LHCN-M2 (cell line): ENCODE measurements around the gene ATG4B. TPM values are rescaled to one million over a fixed set of nuclear protein-coding genes. Genes with fewer than 3 reads are reported as not detected.

Source experiments
- DNase-seq: peaks from one replicate; pipeline ENCODE4 v3.0.0-alpha.2; 2012; ENCODE audit warnings: low read depth
- total RNA-seq: library from RNA; depleted of rRNA; stranded (reverse); fragments of >200 nt; gene quantifications from 2 replicates; pipeline ENCODE4 v1.2.3, GENCODE V29; 2014; rRNA removed

ATG4B gene
- total RNA-seq, 1 experiment from 2014 or later = 68.9 TPM

DNA sequence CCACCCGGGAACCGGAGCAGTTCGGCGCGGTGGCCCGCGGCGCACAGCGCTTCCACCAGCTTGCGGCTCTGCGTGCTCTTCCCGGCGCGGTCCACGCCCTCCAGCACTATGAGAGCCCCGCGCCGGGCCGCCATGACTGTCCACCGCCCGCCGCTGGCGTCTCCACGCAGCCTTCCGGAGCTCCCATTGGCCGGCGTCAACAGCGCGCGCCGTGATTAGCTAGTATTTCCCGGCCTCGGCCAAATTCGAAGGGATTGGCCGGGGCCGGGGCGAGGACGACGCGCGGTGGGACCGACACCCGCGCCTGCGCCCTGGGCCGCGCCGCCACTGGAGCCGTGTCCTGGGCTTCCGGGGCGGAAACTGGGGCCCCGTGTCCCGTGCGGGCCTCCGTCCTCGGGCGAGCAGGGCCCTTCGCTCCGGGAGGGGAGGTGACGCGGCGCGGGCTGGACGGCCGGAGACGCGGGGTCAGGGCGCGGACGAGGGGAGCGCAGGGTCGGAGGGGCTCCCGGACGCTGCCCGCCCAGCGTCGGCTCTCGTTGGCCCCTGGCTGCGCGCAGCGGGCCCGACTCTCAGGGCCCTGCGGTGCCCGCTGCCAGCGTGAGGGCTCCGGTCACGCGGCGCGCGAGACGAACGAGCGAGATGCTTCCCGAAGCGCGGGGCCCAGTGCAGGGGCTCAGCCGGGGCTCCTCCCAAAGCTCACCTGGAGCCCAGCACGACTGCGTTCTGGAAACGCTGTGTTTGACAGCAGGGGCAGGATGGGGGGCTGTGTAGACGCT is 49.3 kb downstream of the ATG4B start, which contains the start of gene DTYMK:
Gene DTYMK, minus strand, starts transcription at position 166 of the 776 bp plus-strand sequence. Its CDS starts 32 bp downstream, at position 134.
- peak; percentile 95 for DNase-seq

DNA sequence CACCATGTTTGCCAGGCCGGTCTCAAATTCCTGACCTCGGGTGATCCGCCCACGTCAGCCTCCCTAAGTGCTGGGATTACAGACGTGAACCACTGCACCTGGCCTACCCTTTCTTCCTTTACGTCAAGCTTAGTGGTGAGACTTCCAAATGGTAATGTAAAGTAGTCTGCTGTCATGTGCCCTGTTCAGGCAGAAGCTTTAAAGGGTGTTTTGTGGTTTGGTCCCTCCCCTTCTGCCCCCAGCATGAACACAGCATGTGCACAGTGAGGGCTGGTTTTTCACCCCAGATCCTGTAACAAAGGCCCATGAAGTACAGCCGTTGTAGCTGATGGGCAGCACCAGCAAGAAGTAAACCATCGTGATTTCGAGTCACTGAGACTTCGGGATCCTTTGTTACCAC is 51.8 kb downstream of the ATG4B start:
- no peak for DNase-seq

DNA sequence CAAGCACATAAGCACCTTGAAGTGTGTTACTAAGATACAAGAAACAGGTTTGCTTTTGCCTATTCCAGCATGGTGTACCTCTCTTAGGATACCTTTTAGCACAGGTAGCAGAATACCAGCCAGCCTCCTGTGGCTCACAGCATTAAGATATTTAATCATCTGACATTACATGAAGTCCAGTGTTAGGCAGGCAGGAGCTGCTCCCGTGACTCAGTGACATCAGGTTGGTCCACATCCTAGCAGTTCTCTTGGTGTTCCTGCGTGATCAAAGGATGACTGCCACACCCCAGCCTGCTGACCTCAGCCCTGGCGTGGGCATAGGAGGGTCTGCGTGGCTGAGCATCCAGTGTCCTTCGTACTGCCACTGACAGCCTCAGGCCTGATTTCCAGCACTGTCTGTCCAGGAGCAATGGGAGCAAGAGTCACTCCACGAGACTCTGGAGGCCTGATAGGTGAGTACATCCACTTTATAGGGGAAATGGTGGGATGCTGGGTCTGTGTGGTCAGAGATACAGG is 52.8 kb downstream of the ATG4B start:
- DNase-seq = no peak

DNA sequence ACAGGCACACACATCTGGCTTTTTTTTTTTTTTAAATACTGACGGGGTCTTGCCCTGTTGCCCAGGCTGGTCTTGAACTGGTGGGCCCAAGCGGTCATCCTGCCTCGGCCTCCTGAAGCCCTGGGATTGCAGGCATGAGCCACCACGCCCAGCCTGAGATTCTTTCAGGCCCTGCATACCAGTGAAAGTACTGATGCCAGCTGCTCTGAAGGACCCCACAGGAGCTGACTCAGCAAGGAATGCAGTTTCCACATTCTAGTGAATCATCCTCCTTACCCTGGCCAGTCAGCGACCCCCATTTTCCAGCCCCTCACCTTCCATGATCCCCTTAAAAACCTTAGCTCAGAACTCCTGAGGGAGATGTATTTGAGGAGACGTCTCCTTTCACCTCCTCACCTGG is 55.0 kb downstream of the ATG4B start:
- peak; percentile 81 for DNase-seq

DNA sequence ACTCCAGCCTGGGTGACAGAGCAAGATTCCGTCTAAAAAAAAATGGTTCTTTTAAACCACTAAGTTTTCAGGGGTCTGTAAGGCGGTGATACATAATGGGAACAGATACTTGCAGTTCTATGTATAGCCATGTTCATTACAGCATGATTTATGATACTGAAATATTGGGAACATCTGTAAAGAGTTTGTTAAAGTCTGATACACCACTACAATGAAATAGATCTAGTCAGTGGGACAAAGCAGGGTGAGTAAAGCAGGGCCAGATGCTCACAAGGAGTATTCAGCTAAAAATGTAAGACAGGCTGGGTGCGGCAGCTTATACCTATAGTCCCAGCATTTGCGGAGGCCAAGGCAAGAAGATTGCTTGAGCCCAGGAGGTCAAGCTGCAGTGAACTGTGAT is 58.2 kb downstream of the ATG4B start:
- no peak for DNase-seq

DNA sequence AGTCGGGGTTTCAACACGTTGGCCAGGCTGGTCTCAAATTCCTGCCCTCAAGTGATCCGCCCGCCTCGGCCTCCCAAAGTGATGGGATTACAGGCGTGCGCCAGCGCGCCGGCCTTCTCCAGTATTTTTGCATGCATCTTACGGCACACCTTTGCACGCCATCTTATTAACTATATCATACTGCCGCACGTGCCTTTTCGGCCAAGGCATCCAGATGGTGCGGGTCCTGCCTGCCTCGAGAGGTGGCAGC is 63.6 kb downstream of the ATG4B start:
- no peak for DNase-seq

DNA sequence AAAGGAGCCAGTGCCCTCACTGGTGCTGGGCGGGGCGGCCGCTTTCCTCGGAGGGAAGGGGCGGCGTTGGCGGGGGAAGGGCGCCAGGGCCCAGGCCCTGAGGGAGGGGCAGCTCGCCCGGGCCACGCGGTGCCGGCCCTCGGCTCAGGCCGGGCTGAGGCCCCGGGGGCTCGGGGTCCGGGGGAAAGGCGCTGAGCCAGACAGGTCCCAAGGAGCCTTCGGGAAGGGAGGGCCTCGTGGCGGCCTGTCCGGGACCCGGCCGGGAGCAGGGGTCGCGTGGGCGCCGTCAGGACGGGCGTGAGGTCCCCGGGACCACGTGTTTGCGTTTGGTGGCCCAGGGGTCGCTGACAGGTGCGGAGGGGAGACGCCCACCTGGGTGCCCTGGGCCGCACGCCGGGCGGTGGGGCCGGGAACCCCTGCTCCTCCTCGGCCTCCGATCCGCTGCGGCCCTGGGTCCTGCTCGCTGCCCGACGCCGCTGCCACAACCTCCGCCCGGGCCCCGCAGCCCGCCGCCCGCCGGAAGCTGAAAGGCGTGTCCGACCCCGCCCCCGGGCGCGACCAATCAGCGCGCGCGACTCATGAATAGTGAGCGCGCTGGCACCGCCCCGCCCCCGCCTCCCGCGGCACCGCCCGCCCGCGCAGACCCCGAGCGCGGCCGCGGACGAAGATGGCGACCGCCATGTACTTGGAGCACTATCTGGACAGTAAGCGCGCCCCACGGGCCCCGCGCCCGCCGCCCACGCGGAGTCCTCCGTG is 64.1 kb downstream of the ATG4B start, which contains the start of gene ING5:
Gene ING5, plus strand, starts transcription at position 641 of the 756 bp plus-strand sequence. Its CDS starts 27 bp downstream, at position 668.
- peak; percentile 90 for DNase-seq

DNA sequence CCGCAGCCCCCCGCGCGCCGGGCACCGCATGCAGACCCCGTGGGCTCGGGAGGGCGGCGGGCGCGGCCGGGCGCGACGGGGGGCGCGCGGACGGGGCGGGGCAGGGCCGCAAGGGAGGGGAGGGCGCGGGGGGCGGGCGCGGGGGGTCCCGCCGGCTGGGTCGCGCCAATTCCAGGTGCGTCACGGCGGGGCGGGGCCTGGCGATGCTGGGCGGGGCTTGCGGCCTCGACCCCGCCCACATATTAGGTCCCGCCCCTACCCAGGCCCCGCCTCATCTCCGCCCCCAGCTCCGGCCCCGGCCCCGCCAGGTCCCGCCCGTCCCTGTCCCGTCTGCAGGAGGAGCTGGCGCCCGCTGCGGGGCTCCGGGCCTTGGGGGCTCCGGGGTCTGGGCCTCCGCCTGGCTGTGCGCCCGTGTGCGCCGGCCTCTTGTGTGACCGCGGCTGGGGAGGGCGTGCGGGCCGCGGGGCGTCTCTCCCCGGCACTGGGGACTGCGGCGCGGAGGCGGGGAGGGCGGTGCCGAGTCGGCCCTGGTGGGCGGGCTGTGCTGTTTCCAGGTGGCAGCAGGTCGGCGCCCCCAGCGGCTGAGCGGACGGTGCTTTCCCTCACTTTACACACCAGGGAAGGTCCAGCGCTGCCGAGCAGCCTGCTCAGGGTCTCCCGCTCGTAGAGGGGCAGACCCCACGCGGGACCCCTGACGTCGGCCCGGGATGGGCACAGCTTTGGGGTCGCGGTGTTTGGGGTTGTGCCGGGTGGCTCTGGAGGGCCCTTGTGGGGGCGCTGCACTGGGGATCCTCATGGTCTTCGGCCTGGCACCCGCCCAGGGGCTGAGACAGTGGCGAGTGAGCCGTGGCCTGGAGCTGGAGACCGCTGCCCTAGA is 64.9 kb downstream of the ATG4B start:
- peak; percentile 64 for DNase-seq

DNA sequence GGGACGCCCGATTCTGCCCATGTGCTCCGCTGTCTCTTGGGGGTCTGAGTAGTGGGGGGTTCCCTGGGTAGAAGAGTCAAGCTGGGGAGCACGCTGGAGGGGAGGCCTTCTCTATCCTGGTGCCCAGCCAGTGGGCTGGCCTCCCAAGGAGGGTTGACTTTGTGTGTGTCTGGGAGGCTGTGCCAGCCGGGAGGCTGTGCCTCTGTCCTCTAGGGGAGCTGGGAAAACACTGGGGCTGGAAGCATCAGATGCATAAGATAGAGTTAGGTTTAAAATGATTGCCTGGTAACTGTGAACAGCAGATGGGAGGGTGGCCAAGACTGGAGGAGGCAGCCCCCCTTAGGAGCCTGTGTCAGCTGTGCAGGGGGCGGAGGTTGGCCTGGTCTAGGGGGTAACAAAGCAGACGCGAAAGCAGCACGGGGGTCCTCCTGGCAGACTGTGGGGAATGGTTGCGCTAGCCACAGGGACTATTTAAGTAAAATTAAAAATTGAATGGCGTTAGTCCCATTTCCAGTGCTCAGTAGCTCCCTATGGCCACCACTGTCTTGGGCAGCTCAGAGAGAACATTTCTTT is 65.6 kb downstream of the ATG4B start:
- DNase-seq = peak; percentile 22

DNA sequence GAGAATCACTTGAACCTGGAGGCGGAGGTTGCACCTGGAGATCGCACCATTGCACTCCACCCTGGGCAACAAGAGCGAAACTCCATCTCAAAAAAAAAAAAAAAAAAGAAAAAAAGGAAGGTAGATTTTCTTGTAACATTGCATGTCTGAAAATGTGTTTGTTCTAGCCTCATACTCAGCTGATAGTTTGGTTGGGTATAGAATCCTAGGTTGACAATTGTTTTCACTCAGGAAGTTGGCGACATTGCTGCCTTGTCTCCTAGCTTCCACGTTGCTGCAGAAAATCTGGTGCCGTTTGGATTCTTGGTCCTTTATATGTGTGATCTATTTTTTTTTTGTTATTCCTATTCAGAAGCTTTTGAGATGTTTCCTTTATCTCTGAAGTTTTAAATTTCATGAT is 69.0 kb downstream of the ATG4B start:
- peak; percentile 17 for DNase-seq

DNA sequence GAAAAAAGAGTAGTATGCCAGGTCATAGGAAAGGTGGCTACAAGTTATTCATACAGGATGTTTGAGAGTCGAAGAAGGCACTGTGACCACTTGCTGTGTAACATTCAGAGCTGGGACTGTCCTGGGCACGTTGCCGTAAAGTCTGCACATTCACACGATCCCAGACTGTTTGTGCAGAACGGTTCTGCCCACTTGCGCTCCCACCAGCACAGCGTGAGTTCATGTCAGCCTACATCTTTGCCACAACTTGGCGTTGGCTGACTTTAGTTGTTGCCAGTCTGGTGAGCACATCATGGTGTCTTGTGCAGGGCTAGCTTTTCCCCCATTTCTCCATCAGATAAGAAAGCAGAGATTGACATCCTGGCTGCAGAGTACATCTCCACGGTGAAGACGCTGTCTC is 71.4 kb downstream of the ATG4B start:
- DNase-seq = no peak

DNA sequence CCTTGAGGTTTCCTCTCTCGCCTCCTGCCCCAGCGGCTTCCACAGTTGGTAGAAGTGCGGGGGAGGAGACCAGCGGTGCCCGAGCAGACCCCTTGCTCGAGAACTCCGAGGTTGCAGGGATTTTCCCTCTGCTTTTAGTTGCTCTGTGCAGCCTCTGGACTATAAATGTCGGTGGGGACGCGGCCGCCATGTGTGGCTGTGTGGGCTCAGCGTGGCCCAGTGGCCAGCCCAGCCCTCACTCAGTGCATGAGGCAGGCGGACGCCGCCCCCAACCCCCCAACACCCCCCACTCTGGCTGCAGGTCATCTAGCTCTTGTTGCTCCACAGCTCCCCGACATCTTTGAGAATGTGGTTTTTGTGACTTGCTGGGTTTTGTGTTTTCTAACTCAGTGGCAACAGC is 81.6 kb downstream of the ATG4B start:
- no peak for DNase-seq

DNA sequence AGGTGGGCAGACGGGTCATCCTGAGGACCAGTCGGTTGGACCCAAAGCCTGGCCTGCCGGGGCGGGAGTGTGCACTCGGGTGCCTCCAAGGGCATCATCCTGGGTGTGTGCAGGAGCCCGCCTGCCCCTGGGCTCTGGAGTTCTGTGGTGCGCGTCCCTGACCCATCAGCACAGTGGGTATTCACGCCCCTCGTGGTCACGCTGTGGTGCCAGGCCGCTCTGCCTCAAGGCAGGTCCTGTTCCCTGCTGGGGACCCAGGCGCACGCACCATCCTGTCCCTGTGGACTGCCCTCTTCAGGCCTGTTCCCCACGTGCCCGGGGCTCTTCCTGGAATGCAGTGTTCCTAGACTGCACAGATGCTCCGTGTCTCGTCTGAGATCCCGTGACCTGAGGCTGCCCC is 82.6 kb downstream of the ATG4B start:
- no peak for DNase-seq

DNA sequence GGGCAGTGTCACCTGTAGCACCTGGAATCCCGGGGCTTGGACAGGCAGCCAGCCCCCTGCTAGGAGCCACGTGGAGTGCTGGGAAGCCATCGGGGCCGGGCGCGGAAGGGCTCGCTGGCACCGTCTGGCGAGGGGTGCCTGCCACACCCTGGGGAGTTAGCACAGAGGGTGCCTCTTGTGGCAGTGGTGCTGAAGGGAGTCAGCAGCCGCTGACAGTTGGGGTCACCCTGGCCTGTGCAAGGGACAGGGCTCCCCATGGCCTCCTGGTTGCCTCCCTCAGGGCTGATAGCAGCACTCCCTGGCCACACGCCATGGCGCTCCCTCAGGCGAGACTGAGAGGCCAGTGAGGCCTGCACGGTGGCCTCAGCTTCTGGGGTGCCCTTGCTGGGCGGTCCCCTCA is 83.1 kb downstream of the ATG4B start:
- no peak for DNase-seq

DNA sequence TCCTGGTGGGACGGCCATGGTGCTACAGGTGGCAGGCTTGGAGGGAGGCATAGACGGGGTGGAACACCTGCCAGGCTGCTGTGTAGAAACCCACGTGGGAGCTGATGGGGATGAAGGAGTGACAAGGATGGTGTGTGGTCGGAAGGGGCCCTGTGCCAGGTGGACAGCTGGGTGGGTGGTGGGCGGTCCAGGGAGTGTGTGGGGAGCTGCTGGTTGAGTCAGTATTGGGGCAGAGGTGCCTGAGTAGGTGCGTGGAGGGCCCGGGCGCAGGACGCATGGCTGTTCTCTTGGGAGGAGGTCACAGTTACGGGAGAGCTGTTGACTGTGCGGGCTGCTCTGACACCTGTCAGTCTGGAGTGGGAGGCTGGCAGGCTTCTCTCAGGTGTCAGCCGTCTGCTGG is 84.4 kb downstream of the ATG4B start:
- no peak for DNase-seq

DNA sequence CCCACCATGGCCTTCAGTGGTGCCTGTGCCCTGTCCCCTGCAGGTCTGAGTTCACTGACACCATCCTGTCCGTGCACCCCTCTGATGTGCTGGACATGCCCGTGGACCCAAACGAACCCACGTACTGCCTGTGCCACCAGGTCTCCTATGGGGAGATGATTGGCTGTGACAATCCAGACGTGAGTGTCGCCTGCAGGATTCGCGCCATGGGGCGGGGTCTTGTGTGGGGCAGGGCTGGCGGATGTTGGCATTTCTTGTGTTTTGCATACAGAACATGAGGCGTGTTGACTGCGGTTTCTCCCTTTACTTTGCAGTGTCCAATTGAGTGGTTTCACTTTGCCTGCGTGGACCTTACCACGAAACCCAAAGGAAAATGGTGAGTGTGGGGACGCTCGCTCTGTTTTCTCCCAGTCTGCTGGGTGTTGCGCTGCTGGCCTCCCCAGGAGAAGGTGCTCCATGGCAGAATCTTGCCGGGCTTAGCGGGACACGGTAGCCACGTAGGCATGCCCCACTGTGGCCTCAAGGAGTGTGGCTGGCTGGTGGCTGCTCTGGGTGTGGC is 85.5 kb downstream of the ATG4B start:
- no peak for DNase-seq

Other genes starting within 250 kb of the ATG4B start
- 361 and 435 TPM in 2 replicates for gene STK25, start 129.1 kb upstream of the ATG4B start, total RNA-seq
- gene BOK, start 78.9 kb upstream of the ATG4B start, total RNA-seq = 67.3 and 69.6 TPM in 2 replicates
- gene THAP4, start 535 bp upstream of the ATG4B start, total RNA-seq = 59.4 and 63.5 TPM in 2 replicates
- 108 and 132 TPM in 2 replicates for gene DTYMK, start 49.1 kb downstream of the ATG4B start, total RNA-seq
- 22.2 and 24.7 TPM in 2 replicates for gene ING5, start 64.3 kb downstream of the ATG4B start, total RNA-seq
- 12.7 and 13.5 TPM in 2 replicates for gene D2HGDH, start 96.9 kb downstream of the ATG4B start, total RNA-seq
- gene GAL3ST2, start 139.1 kb downstream of the ATG4B start, total RNA-seq = not detected in 2 replicates
- not detected in 2 replicates for gene NEU4, start 171.5 kb downstream of the ATG4B start, total RNA-seq
- gene PDCD1, start 221.2 kb downstream of the ATG4B start, total RNA-seq = not detected in 2 replicates
- not detected in 2 replicates for gene RTP5, start 232.0 kb downstream of the ATG4B start, total RNA-seq